Nephron (organoid): Measurements from ENCODE around the gene SULT2B1.
A peak's percentile ranks its signal among the peaks of the same experiment; 100 is the strongest.
"Not testable (repeated sequence)": the region's sequence is repeated elsewhere in the genome, so short reads cannot be mapped to it uniquely, and the experiment has no call there.

ENCODE experiments used
- H3K27ac Mint-ChIP-seq, 3 experiments: 2 replicates each; pipeline ENCODE4 v1.8.0; 2020; ENCODE audit warnings: mixed read lengths in 3 of 3, mild to moderate bottlenecking in 2 of 3, moderate library complexity in 1 of 3
- H3K27me3 Mint-ChIP-seq: 2 replicates; pipeline ENCODE4 v1.8.0; 2021; ENCODE audit warnings: low read depth, mild to moderate bottlenecking, moderate library complexity, mixed read lengths
- H3K36me3 Mint-ChIP-seq: 2 replicates; pipeline ENCODE4 v1.8.0; 2020; ENCODE audit warnings: low read depth, mixed read lengths
- H3K4me1 Mint-ChIP-seq: 2 replicates; pipeline ENCODE4 v1.8.0; 2020; ENCODE audit warnings: mixed read lengths
- H3K4me3 Mint-ChIP-seq, 3 experiments: 2 replicates each; pipeline ENCODE4 v1.8.0; 2020; ENCODE audit warnings: mild to moderate bottlenecking in 3 of 3, mixed read lengths in 3 of 3, moderate library complexity in 2 of 3
- H3K9me3 Mint-ChIP-seq: 2 replicates; pipeline ENCODE4 v1.8.0; 2020; ENCODE audit warnings: mixed read lengths
- TF ChIP-seq, protein P1 (sequence below), 3 experiments: fragments of 200-600 bp; sonication (generic); IDR thresholded peaks; one replicate each; pipeline ENCODE4 v1.5.0; 2021; ENCODE audit warnings: antibody characterized with exemption in 3 of 3; ENCODE audit not compliant: unreplicated experiment in 3 of 3

SULT2B1 gene

DNA sequence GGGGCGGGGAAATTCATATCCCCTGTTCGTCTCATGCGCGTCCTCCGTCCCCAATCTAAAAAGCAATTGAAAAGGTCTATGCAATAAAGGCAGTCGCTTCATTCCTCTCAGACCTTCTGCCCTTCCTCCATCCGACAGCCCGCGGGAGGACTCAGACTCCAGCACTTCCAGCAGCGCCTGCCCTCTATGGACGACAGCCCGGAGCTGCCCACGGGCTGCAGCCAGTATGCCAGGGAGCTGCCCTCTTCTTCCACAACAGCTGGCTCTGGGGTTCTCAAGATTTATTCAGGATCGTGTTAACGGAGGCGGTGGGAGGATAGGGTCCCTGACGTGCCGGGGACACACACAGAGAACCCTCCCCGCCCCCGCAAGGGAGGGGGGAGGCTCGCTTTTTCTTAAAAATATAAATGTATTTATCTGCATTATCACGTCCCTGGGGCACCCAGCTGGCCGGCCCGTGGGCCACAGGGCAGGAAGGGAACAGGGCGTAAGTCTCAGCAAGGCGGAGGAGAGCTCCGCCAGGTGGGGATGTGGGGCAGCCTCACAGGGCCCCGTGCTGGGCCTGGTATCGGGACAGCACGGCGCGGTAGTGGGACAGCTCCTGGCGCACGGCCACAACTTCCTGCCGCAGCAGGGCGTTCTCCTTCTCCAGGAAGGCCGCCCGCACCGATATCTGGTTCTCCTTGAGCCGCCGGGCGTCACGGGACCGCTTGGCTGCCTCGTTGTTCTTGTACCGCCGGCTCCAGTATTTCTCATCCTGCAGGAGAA lies 78.5 kb downstream of the SULT2B1 start:
- Mint-ChIP-seq H3K27me3 (no peaks in the 10 kb centered on the region), H3K4me1 (peaks cover 30% of the 10 kb centered on the region), H3K27ac (peak overlapping the region; percentile 53 to 87 (median 71)), H3K9me3 (no peaks in the 10 kb centered on the region), H3K4me3 (peak overlapping the region; percentile 56 to 71 (median 57)), H3K36me3 (no peaks in the 10 kb centered on the region)
- TF ChIP-seq, protein P1, sequence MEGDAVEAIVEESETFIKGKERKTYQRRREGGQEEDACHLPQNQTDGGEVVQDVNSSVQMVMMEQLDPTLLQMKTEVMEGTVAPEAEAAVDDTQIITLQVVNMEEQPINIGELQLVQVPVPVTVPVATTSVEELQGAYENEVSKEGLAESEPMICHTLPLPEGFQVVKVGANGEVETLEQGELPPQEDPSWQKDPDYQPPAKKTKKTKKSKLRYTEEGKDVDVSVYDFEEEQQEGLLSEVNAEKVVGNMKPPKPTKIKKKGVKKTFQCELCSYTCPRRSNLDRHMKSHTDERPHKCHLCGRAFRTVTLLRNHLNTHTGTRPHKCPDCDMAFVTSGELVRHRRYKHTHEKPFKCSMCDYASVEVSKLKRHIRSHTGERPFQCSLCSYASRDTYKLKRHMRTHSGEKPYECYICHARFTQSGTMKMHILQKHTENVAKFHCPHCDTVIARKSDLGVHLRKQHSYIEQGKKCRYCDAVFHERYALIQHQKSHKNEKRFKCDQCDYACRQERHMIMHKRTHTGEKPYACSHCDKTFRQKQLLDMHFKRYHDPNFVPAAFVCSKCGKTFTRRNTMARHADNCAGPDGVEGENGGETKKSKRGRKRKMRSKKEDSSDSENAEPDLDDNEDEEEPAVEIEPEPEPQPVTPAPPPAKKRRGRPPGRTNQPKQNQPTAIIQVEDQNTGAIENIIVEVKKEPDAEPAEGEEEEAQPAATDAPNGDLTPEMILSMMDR (IDR thresholded peaks at IDR 0.05; ENCODE audit: unreplicated experiment in 3 of 3): peak in 1 of 3 experiments; percentile 33

DNA sequence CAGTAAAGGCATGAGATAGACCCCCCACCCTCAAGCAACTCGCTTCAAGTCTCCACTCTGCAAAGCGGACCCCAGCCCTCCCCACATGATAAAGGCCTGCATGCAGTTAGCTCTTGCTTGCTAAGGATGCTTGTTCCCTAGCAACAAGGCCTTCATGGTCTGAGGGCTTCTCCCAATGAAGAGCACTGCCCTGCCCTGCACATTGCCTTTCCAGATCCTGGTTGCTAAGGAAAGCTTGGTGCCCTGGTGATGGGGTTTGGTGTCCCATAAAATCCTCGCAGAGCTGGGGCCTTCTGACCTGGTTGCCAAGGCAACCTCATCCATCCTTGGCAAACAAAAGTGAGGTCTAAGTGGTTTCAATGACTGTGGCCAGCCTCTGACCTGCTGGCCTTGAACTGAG lies 79.3 kb downstream of the SULT2B1 start:
- Mint-ChIP-seq H3K27ac (peak overlapping the region in 1 of 3 experiments; percentile 87), H3K9me3 (no peaks in the 10 kb centered on the region), H3K27me3 (no peaks in the 10 kb centered on the region), H3K4me1 (peaks cover 33% of the 10 kb centered on the region), H3K4me3 (no peak overlapping the region), H3K36me3 (no peaks in the 10 kb centered on the region)
- TF ChIP-seq, protein P1 (IDR thresholded peaks at IDR 0.05; ENCODE audit: unreplicated experiment in 3 of 3): no peak

DNA sequence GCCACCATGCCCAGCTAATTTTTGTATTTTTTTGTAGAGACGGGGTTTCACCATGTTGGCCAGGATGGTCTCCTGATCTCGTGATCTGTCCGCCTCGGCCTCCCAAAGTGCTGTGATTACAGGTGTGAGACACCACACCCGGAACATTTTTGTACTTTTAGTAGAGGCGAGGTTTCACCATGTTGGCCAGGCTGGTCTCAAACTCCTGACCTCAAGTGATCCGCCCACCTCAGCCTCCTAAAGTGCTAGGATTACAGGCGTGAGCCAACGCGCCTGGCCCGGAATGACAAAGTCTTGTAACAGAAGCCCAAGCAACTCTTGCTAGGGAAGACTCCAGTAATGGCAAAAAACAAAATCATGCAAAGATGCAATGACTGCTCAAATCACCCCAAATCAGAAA lies 80.3 kb downstream of the SULT2B1 start:
- not testable (repeated sequence) for H3K27me3 Mint-ChIP-seq, H3K36me3 Mint-ChIP-seq, H3K9me3 Mint-ChIP-seq
- Mint-ChIP-seq H3K27ac (peak overlapping the region in 2 of 3 experiments; percentile 28 to 72), H3K4me1 (peaks cover 33% of the 10 kb centered on the region), H3K4me3 (peak overlapping the region in 2 of 3 experiments; percentile 37 to 53)

DNA sequence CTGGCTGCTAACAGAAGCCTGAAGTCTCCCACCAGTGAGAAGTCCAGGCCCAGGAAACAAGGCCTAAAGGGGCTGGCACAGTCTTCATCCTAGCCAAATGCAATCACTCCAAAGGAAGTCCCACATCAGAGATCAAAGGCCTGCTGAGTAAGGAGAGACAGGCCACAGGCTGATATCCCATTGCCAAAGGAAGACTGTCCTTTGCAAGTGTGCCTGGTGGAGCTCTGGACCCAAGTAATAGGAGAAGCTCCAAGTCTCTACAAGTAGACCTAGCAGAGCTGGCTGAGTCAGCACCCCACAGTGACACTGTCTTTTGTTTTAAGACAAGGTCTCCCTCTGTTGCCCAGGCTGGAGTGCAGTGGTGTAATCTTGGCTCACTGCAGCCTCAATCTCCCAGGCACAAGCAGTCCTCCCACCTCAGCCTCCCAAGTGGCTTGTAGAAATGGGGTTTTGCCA lies 80.7 kb downstream of the SULT2B1 start:
- no peaks in the 10 kb centered on the region for H3K9me3 Mint-ChIP-seq
- peak overlapping the region; percentile 16 to 53 (median 37) for H3K4me3 Mint-ChIP-seq
- peak overlapping the region in 2 of 3 experiments; percentile 28 to 72 for H3K27ac Mint-ChIP-seq
- H3K36me3 Mint-ChIP-seq: no peaks in the 10 kb centered on the region
- TF ChIP-seq, protein P1 (IDR thresholded peaks at IDR 0.05; ENCODE audit: unreplicated experiment in 3 of 3): no peak
- peaks cover 33% of the 10 kb centered on the region for H3K4me1 Mint-ChIP-seq
- H3K27me3 Mint-ChIP-seq: no peaks in the 10 kb centered on the region

DNA sequence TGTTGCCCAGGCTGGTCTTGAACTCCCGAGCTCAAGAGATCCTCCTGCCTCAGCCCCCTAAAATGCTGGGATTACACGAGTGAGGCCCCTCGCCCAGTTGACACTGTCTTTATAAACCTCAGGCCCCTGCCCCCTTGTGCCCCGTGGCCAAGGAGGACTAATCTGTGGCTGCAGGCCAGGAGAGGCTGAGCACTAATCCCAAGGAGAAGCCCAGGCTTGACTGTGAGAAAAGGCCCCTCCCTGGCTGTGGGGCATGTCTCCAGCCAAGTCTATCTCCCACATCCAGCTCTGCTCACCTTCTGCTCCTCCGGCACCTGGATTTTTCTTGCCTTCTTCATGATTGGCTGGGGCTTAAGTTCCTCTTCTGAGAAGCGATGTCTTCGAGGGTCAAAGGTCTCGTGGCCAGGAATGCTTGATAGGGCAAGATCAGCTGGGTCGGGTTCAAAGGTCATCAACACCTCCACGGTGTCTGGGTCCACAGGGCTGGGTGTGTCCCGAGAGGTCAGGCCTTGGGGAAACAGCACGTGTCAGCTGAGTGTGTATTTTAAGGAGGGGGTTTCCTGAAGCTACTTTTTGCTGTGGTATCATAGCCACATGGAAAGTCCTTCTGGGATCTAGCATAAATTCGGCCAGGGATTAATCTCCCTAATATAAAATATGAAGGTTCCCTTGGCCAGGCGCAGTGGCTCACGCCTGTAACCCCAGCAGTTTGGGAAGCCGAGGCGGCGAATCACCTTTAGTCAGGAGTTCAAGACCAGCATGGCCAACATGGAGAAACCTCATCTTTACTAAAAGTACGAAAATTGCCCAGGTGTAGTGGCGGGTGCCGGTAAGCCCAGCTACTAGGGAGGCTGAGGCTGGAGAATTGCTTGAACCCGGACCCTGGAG lies 81.4 kb downstream of the SULT2B1 start:
- H3K36me3 Mint-ChIP-seq: peaks cover 2% of the 10 kb centered on the region
- TF ChIP-seq, protein P1 (IDR thresholded peaks at IDR 0.05; ENCODE audit: unreplicated experiment in 3 of 3): no peak
- H3K4me3 Mint-ChIP-seq: peak overlapping the region in 1 of 3 experiments; percentile 77
- no peaks in the 10 kb centered on the region for H3K27me3 Mint-ChIP-seq
- no peaks in the 10 kb centered on the region for H3K9me3 Mint-ChIP-seq
- H3K27ac Mint-ChIP-seq: peak overlapping the region in 1 of 3 experiments; percentile 96
- peaks cover 36% of the 10 kb centered on the region for H3K4me1 Mint-ChIP-seq

DNA sequence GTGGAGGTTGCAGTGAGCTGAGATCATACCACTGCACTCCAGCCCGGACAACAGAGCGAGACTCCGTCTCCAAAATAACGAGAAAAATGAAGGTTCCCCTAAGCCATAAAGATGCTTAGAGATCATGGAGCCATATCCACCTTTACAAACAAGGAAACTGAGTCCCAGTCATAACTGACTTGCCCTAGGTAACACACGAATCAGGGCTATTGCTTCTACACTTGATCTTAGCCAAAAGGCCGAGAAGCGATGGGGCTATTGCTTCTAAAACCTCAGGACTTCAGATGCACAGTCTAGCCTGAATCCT lies 82.0 kb downstream of the SULT2B1 start:
- TF ChIP-seq, protein P1 (IDR thresholded peaks at IDR 0.05; ENCODE audit: unreplicated experiment in 3 of 3): no peak
- Mint-ChIP-seq H3K4me3 (peak overlapping the region; percentile 77 to 80 (median 79)), H3K4me1 (peaks cover 39% of the 10 kb centered on the region), H3K27ac (peak overlapping the region; percentile 21 to 96 (median 82)), H3K9me3 (no peaks in the 10 kb centered on the region), H3K27me3 (no peaks in the 10 kb centered on the region), H3K36me3 (peaks cover 5% of the 10 kb centered on the region)
